Measurements from ENCODE around the gene FER. TPM values are rescaled to one million over a fixed set of nuclear protein-coding genes. Genes with fewer than 3 reads are reported as not detected.

The FER gene
- total and polyA plus RNA-seq, 10 of the 15 experiments (the other 5 are each of a cell fraction or from before 2014, with no cell fraction given): 4.4 to 19.1 (median 9.6) TPM

DNA sequence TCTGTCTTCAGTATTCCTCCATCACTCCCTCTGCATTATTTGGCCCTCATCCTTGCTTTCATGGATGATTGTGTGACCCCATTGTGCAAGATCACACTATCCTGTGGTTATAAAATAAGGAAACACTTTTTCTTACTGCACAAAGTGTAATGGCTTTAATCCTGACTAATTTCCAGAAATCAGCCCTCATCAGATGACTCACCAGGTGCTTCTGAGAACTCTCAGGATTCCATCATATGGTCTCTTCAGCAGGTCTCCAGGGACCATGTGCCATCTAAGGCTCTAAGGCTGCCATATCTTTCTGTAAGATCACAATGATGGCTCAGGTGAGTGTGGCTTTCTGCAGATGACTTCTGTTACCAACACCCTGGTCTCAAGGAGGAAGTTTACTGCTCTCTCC is 27.3 kb upstream of the FER start (continued):
- TF ChIP-seq, protein P1, sequence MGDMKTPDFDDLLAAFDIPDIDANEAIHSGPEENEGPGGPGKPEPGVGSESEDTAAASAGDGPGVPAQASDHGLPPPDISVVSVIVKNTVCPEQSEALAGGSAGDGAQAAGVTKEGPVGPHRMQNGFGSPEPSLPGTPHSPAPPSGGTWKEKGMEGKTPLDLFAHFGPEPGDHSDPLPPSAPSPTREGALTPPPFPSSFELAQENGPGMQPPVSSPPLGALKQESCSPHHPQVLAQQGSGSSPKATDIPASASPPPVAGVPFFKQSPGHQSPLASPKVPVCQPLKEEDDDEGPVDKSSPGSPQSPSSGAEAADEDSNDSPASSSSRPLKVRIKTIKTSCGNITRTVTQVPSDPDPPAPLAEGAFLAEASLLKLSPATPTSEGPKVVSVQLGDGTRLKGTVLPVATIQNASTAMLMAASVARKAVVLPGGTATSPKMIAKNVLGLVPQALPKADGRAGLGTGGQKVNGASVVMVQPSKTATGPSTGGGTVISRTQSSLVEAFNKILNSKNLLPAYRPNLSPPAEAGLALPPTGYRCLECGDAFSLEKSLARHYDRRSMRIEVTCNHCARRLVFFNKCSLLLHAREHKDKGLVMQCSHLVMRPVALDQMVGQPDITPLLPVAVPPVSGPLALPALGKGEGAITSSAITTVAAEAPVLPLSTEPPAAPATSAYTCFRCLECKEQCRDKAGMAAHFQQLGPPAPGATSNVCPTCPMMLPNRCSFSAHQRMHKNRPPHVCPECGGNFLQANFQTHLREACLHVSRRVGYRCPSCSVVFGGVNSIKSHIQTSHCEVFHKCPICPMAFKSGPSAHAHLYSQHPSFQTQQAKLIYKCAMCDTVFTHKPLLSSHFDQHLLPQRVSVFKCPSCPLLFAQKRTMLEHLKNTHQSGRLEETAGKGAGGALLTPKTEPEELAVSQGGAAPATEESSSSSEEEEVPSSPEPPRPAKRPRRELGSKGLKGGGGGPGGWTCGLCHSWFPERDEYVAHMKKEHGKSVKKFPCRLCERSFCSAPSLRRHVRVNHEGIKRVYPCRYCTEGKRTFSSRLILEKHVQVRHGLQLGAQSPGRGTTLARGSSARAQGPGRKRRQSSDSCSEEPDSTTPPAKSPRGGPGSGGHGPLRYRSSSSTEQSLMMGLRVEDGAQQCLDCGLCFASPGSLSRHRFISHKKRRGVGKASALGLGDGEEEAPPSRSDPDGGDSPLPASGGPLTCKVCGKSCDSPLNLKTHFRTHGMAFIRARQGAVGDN (IDR thresholded peaks at IDR 0.05): no peak
- TF ChIP-seq, protein P2, sequence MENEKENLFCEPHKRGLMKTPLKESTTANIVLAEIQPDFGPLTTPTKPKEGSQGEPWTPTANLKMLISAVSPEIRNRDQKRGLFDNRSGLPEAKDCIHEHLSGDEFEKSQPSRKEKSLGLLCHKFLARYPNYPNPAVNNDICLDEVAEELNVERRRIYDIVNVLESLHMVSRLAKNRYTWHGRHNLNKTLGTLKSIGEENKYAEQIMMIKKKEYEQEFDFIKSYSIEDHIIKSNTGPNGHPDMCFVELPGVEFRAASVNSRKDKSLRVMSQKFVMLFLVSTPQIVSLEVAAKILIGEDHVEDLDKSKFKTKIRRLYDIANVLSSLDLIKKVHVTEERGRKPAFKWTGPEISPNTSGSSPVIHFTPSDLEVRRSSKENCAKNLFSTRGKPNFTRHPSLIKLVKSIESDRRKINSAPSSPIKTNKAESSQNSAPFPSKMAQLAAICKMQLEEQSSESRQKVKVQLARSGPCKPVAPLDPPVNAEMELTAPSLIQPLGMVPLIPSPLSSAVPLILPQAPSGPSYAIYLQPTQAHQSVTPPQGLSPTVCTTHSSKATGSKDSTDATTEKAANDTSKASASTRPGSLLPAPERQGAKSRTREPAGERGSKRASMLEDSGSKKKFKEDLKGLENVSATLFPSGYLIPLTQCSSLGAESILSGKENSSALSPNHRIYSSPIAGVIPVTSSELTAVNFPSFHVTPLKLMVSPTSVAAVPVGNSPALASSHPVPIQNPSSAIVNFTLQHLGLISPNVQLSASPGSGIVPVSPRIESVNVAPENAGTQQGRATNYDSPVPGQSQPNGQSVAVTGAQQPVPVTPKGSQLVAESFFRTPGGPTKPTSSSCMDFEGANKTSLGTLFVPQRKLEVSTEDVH (IDR thresholded peaks at IDR 0.05; ENCODE audit: low read depth, partially characterized antibody): no peak
- TF ChIP-seq PAX5 (IDR thresholded peaks at IDR 0.05; ENCODE audit: borderline replicate concordance, low read depth, low read length): 0 out of 2 replicates have a peak, but pooled peaks have one; percentile 32
- peak in 1 of 2 experiments; percentile 60; a peak in 1 of 4 replicates for TF ChIP-seq SRF (IDR thresholded peaks at IDR 0.05; ENCODE audit: low read depth in 2 of 2, low read length in 2 of 2)
- peak; percentile 89 for TF ChIP-seq NFIC (IDR thresholded peaks at IDR 0.05; ENCODE audit: low read depth, low read length)
- TF ChIP-seq JUNB (IDR thresholded peaks at IDR 0.05): peak; percentile 98
- peak; percentile 12; the same call in 1 of the 2 replicates for TF ChIP-seq MEF2A (IDR thresholded peaks at IDR 0.05; ENCODE audit: insufficient read depth, low read depth, low read length)
- TF ChIP-seq EED (IDR thresholded peaks at IDR 0.05; ENCODE audit: low read depth): peak; percentile 78
- TF ChIP-seq BCL11A (IDR thresholded peaks at IDR 0.05; ENCODE audit: low read depth, low read length): peak; percentile 88
- TF ChIP-seq YY1 (IDR thresholded peaks at IDR 0.05; ENCODE audit: low read depth, low read length): peak; percentile 49
- 0 out of 2 replicates have a peak, but pooled peaks have one; percentile 39 for TF ChIP-seq TCF7 (IDR thresholded peaks at IDR 0.05; ENCODE audit: borderline replicate concordance)
- no peak for TF ChIP-seq POLR2A (IDR thresholded peaks at IDR 0.05; ENCODE audit: low read depth, low read length)
- TF ChIP-seq EP300 (IDR thresholded peaks at IDR 0.05; ENCODE audit: borderline replicate concordance in 1 of 2, control insufficient read depth in 1 of 2, low read depth in 2 of 2, low read length in 2 of 2): peak in 1 of 2 experiments; percentile 63; a peak in 1 of 4 replicates
- TF ChIP-seq, protein P3, sequence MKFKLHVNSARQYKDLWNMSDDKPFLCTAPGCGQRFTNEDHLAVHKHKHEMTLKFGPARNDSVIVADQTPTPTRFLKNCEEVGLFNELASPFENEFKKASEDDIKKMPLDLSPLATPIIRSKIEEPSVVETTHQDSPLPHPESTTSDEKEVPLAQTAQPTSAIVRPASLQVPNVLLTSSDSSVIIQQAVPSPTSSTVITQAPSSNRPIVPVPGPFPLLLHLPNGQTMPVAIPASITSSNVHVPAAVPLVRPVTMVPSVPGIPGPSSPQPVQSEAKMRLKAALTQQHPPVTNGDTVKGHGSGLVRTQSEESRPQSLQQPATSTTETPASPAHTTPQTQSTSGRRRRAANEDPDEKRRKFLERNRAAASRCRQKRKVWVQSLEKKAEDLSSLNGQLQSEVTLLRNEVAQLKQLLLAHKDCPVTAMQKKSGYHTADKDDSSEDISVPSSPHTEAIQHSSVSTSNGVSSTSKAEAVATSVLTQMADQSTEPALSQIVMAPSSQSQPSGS (IDR thresholded peaks at IDR 0.05; ENCODE audit: low read length): peak; percentile 91
- TF ChIP-seq MTA2 (IDR thresholded peaks at IDR 0.05; ENCODE audit: low read depth): peak; percentile 56; the same call in 1 of the 2 replicates
- TF ChIP-seq PML (IDR thresholded peaks at IDR 0.05; ENCODE audit: low read length): peak; percentile 44; the same call in 1 of the 2 replicates
- 0 out of 2 replicates have a peak, but pooled peaks have one; percentile 57 for TF ChIP-seq GABPA (IDR thresholded peaks at IDR 0.05; ENCODE audit: low read depth)
- TF ChIP-seq JUND (IDR thresholded peaks at IDR 0.05; ENCODE audit: low read depth, low read length): 0 out of 2 replicates have a peak, but pooled peaks have one; percentile 44
- TF ChIP-seq IKZF1 (conservative IDR thresholded peaks at IDR 0.05): peak; percentile 60
